Gastrocnemius medialis (tissue), 4 donors: Measurements from ENCODE around the gene SAA1.

ENCODE experiments used
- CTCF ChIP-seq, 5 experiments: fragments of 450-650 bp in 3 of 5; fragments of 200-600 bp in 2 of 5; sonication (generic) in 2 of 5; IDR thresholded peaks in 4 of 5; conservative IDR thresholded peaks in 1 of 5; 1 replicate in 4 of 5; 2 replicates in 1 of 5; pipeline ENCODE4 v1.5.1; 2016 to 2019; ENCODE audit warnings: antibody characterized with exemption in 5 of 5, mild to moderate bottlenecking in 3 of 5, moderate library complexity in 3 of 5
- POLR2A ChIP-seq, 2 donors: fragments of 450-650 bp; IDR thresholded peaks; one replicate each; pipeline ENCODE4 v1.6.1; 2017; ENCODE audit warnings: antibody characterized with exemption in 2 of 2, mild to moderate bottlenecking in 2 of 2, moderate library complexity in 2 of 2

GRCh38 chr11:18235394-18236334, 30.4 kb upstream of the SAA1 start:
- TF ChIP-seq POLR2A (IDR thresholded peaks at IDR 0.05), result no peak
- no peak for TF ChIP-seq CTCF (IDR thresholded peaks at IDR 0.05 in 4 of 5, conservative IDR thresholded peaks at IDR 0.05 in 1 of 5)
